GM12878 (cell line): ENCODE data around the gene SLC39A11. TPM values are rescaled to one million over a fixed set of nuclear protein-coding genes. Genes with fewer than 3 reads are reported as not detected.

Experiments used
- ATAC-seq: fragments of 200-7000 bp; cut with Tn5 transposase; 3 replicates; pipeline ENCODE4 v1.9.1; 2020; ENCODE audit warnings: mild to moderate bottlenecking, moderate library complexity
- BruUV-seq: library from RNA; stranded (reverse); fragments of 400-500 nt; replicated peaks from 2 replicates; lab custom pipeline; 2021; lab: Mats Ljungman, UMichigan
- CTCF ChIA-PET: fragments of 300-600 bp; sonication (Branson Sonifier 250); formaldehyde crosslinking; extraction: SDS; loops from one replicate; lab custom pipeline; 2021; ENCODE audit warnings: inconsistent platforms; lab: Yijun Ruan, JAX
- POLR2A ChIA-PET: fragments of 350-600 bp; formaldehyde crosslinking; extraction: SDS; loops from one replicate; lab custom pipeline; 2021; ENCODE audit warnings: inconsistent platforms; lab: Charles Lee
- RAD21 ChIA-PET: fragments of 300-600 bp; sonication (Branson Sonifier 250); formaldehyde crosslinking; loops from one replicate; lab custom pipeline; 2023; ENCODE audit warnings: antibody characterized with exemption; ENCODE audit not compliant: unreplicated experiment; lab: Charles Lee
- SMC1A ChIA-PET: fragments of 300-600 bp; sonication (Branson Sonifier 250); formaldehyde crosslinking; loops from one replicate; lab custom pipeline; 2023; ENCODE audit not compliant: unreplicated experiment, uncharacterized antibody; lab: Charles Lee
- DNase-seq: peaks from one replicate; pipeline ENCODE4 v3.0.0-alpha.2; 2011; ENCODE audit warnings: low read depth, low spot score
- FAIRE-seq: peaks from 3 replicates; lab custom pipeline; 2011; peaks lifted over from hg19 to GRCh38; lab: Jason Lieb, UNC
- H2AFZ ChIP-seq: 2 replicates; pipeline ENCODE4 v1.6.0; 2011; ENCODE audit warnings: low read depth, low read length, control low read depth; ENCODE audit not compliant: control insufficient read depth
- H3K27ac ChIP-seq: 2 replicates; pipeline ENCODE4 v1.5.1; 2011; ENCODE audit warnings: control low read depth; ENCODE audit not compliant: control insufficient read depth, insufficient read depth
- H3K27me3 ChIP-seq, 2 experiments: replicated peaks in 1 of 2; 2 replicates each; pipeline versions ENCODE4 v1.6.0 to v1.6.1; 2011; ENCODE audit warnings: low read length in 1 of 2; ENCODE audit not compliant: control insufficient read depth in 2 of 2, insufficient read depth in 2 of 2
- H3K36me3 ChIP-seq, 2 experiments: 2 replicates each; pipeline ENCODE4 v1.5.1; 2011; ENCODE audit warnings: low read length in 1 of 2; ENCODE audit not compliant: control insufficient read depth in 2 of 2, insufficient read depth in 2 of 2
- H3K4me1 ChIP-seq: 2 replicates; pipeline ENCODE4 v1.6.1; 2011; ENCODE audit warnings: mild to moderate bottlenecking, low read length, moderate library complexity, mixed read lengths; ENCODE audit not compliant: control insufficient read depth, insufficient read depth
- H3K4me2 ChIP-seq: 2 replicates; pipeline ENCODE4 v1.6.0; 2011; ENCODE audit warnings: control low read depth; ENCODE audit not compliant: control insufficient read depth, insufficient read depth
- H3K4me3 ChIP-seq: fragments of 200-600 bp; sonication (generic); 2 replicates; pipeline ENCODE4 v1.5.1; 2016
- H3K79me2 ChIP-seq: 2 replicates; pipeline ENCODE4 v1.6.0; 2011; ENCODE audit warnings: low read length; ENCODE audit not compliant: control insufficient read depth, insufficient read depth
- H3K9ac ChIP-seq: 2 replicates; pipeline ENCODE4 v1.8.0; 2011; ENCODE audit warnings: low read length, control low read depth, mixed read lengths; ENCODE audit not compliant: control insufficient read depth, insufficient read depth
- H3K9me3 ChIP-seq: replicated peaks from 3 replicates; pipeline ENCODE4 v1.5.1; 2011; ENCODE audit warnings: mild to moderate bottlenecking, low read length; ENCODE audit not compliant: control insufficient read depth, insufficient read depth
- H4K20me1 ChIP-seq: 2 replicates; pipeline ENCODE4 v1.6.0; 2011; ENCODE audit not compliant: control insufficient read depth, insufficient read depth
- BACH1 ChIP-seq: fragments of 450-650 bp; IDR thresholded peaks from 2 replicates; pipeline ENCODE4 v1.6.1; 2017; ENCODE audit warnings: mild to moderate bottlenecking, borderline replicate concordance
- CREM ChIP-seq: IDR thresholded peaks from 2 replicates; pipeline ENCODE4 v1.6.1; 2014; ENCODE audit warnings: antibody characterized with exemption, low read depth
- ESRRA ChIP-seq: IDR thresholded peaks from 2 replicates; pipeline ENCODE4 v1.6.1; 2012; ENCODE audit warnings: mild to moderate bottlenecking, low read length, improper control_type of control experiment
- GABPA ChIP-seq: IDR thresholded peaks from 2 replicates; pipeline ENCODE4 v1.6.1; 2014; ENCODE audit warnings: antibody characterized with exemption, low read depth, mild to moderate bottlenecking, inconsistent platforms
- MEF2B ChIP-seq: fragments of 450-650 bp; IDR thresholded peaks from 2 replicates; pipeline ENCODE4 v1.6.1; 2018; ENCODE audit warnings: mild to moderate bottlenecking, moderate library complexity; ENCODE audit not compliant: partially characterized antibody, poor library complexity, severe bottlenecking
- MYB ChIP-seq: fragments of 150-350 bp; IDR thresholded peaks from 2 replicates; pipeline ENCODE4 v1.6.1; 2014; ENCODE audit warnings: mild to moderate bottlenecking, low read depth, low read length, borderline replicate concordance
- MYC ChIP-seq: IDR thresholded peaks from 2 replicates; pipeline ENCODE4 v1.6.1; 2011; ENCODE audit warnings: mild to moderate bottlenecking, low read length, moderate library complexity, inconsistent platforms; ENCODE audit not compliant: insufficient read depth, insufficient replicate concordance, insufficient read length, severe bottlenecking
- NR2C1 ChIP-seq: fragments of 450-650 bp; IDR thresholded peaks from 2 replicates; pipeline ENCODE4 v1.6.1; 2017; ENCODE audit warnings: antibody characterized with exemption, mild to moderate bottlenecking, moderate library complexity
- PML ChIP-seq: IDR thresholded peaks from 2 replicates; pipeline ENCODE4 v1.6.1; 2012; ENCODE audit warnings: low read length, inconsistent platforms
- POLR2AphosphoS5 ChIP-seq: IDR thresholded peaks from 2 replicates; pipeline ENCODE4 v1.6.1; 2011; ENCODE audit warnings: mild to moderate bottlenecking, low read length, inconsistent platforms
- RELA ChIP-seq: fragments of 450-650 bp; IDR thresholded peaks from 2 replicates; pipeline ENCODE4 v1.8.0; 2014; ENCODE audit warnings: borderline replicate concordance; ENCODE audit not compliant: partially characterized antibody
- SMARCA5 ChIP-seq: fragments of 450-650 bp; IDR thresholded peaks from 2 replicates; pipeline ENCODE4 v1.6.1; 2017; ENCODE audit warnings: mild to moderate bottlenecking
- YBX1 ChIP-seq: fragments of 450-650 bp; IDR thresholded peaks from 2 replicates; pipeline ENCODE4 v1.6.1; 2016; ENCODE audit warnings: antibody characterized with exemption
- WGBS: methylation state at CpG from one replicate; pipeline ENCODE4 v1.1.6; 2016; ENCODE audit warnings: low lambda C conversion rate; ENCODE audit not compliant: insufficient replicate concordance, insufficient coverage; ENCODE audit errors: missing lambda C conversion rate; 5-methylcytosine and 5-hydroxymethylcytosine counted together
- in situ Hi-C: fragments of 300-500 bp; cut with MboI; formaldehyde crosslinking; loops from 9 replicates; pipeline ENCODE4 v1.14.3; 2018; ENCODE audit warnings: mixed read lengths
- intact Hi-C: fragments of 100-400 bp; cut with micrococcal nuclease; formaldehyde crosslinking; loops from one replicate; pipeline ENCODE4 v1.14.2; 2022; ENCODE audit not compliant: unreplicated experiment
- polyA plus RNA-seq, 11 experiments: library from polyadenylated mRNA; depleted of rRNA in 4 of 11; unstranded in 6 of 11; stranded (reverse) in 5 of 11; fragments of >200 nt; fragmentation: Nextera tagmentation in 4 of 11; fragmentation: Illumina TruSeq in 1 of 11; extraction: Ambion mirVana in 4 of 11; extraction: Trizol in 1 of 11; gene quantifications; 1 replicate in 1 of 11; 2 replicates in 10 of 11; pipeline versions ENCODE4 v1.2.1 to v1.2.3, GENCODE V29; 2011 to 2016; ENCODE audit warnings: inconsistent platforms in 2 of 11, missing spikeins in 2 of 11, low read depth in 1 of 11
- total RNA-seq, 4 experiments: library from RNA; depleted of rRNA in 3 of 4; stranded (reverse); fragments of >200 nt in 3 of 4; fragmentation: Illumina TruSeq in 1 of 4; extraction: Trizol in 1 of 4; gene quantifications; 2 replicates each; pipeline versions ENCODE4 v1.2.1 to v1.2.3, GENCODE V29; 2013 to 2021
- TF ChIP-seq, protein P1 (sequence below): fragments of 450-650 bp; IDR thresholded peaks from 2 replicates; pipeline ENCODE4 v1.6.1; 2017; ENCODE audit warnings: low read depth, mild to moderate bottlenecking, moderate library complexity
- TF ChIP-seq, protein P2 (sequence below): fragments of 450-650 bp; formaldehyde crosslinking; IDR thresholded peaks from 2 replicates; pipeline ENCODE4 v1.4.0; 2022; ENCODE audit warnings: mild to moderate bottlenecking, moderate library complexity

The SLC39A11 gene
- total and polyA plus RNA-seq, 10 of the 15 experiments (the other 5 are each of a cell fraction or from before 2014, with no cell fraction given) = 8.6 to 23.8 (median 14.0) TPM

DNA sequence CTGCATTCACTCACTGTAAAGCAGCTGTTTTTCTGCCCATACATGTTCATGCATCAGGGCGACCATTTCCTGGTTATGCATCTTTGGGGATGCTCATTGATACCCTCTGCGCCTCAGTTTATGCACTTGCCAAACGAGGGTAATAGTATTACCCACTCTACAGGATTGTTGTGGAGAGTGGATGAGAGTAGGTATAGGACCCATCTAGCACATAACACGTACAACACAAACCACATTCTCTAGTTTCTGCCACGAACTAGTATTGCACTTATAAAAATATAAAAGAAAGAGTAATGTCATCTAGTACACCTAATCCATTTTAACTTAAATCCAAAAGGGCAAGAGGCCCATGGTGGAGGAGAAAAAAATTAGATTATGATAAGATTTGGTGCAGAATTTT lies 231.7 kb downstream of the SLC39A11 start:
- 72% methylated on average over 5 of the region's 5 CpGs for WGBS
- ChIA-PET CTCF (no interaction called here), SMC1A (no interaction called here), POLR2A (no interaction called here), RAD21 (no interaction called here)
- Histone ChIP-seq H3K4me3 (no peak overlapping the region), H3K27ac (no peak overlapping the region), H3K9ac (no peak overlapping the region), H3K27me3 (no peaks in the 10 kb centered on the region), H3K9me3 (no peaks in the 10 kb centered on the region; the same call in 2 of the 3 replicates), H2AFZ (no peak overlapping the region), H4K20me1 (no peaks in the 10 kb centered on the region), H3K4me1 (peaks cover 6% of the 10 kb centered on the region), H3K36me3 (no peaks in the 10 kb centered on the region), H3K79me2 (no peaks in the 10 kb centered on the region)
- in situ Hi-C loops = no loop called here
- no TSS peak for BruUV-seq
- FAIRE-seq (no peak), DNase-seq (no peak)
- intact Hi-C loops = no loop called here
- TF ChIP-seq MYB (no peak), ESRRA (no peak), SMARCA5 (no peak), PML (no peak), MYC (no peak), MEF2B (no peak), GABPA (no peak), NR2C1 (no peak), CREM (no peak), RELA (no peak), POLR2AphosphoS5 (no peak), BACH1 (no peak), YBX1 (no peak)
- TF ChIP-seq, protein P1, sequence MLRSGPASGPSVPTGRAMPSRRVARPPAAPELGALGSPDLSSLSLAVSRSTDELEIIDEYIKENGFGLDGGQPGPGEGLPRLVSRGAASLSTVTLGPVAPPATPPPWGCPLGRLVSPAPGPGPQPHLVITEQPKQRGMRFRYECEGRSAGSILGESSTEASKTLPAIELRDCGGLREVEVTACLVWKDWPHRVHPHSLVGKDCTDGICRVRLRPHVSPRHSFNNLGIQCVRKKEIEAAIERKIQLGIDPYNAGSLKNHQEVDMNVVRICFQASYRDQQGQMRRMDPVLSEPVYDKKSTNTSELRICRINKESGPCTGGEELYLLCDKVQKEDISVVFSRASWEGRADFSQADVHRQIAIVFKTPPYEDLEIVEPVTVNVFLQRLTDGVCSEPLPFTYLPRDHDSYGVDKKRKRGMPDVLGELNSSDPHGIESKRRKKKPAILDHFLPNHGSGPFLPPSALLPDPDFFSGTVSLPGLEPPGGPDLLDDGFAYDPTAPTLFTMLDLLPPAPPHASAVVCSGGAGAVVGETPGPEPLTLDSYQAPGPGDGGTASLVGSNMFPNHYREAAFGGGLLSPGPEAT = no peak
- TF ChIP-seq, protein P2, sequence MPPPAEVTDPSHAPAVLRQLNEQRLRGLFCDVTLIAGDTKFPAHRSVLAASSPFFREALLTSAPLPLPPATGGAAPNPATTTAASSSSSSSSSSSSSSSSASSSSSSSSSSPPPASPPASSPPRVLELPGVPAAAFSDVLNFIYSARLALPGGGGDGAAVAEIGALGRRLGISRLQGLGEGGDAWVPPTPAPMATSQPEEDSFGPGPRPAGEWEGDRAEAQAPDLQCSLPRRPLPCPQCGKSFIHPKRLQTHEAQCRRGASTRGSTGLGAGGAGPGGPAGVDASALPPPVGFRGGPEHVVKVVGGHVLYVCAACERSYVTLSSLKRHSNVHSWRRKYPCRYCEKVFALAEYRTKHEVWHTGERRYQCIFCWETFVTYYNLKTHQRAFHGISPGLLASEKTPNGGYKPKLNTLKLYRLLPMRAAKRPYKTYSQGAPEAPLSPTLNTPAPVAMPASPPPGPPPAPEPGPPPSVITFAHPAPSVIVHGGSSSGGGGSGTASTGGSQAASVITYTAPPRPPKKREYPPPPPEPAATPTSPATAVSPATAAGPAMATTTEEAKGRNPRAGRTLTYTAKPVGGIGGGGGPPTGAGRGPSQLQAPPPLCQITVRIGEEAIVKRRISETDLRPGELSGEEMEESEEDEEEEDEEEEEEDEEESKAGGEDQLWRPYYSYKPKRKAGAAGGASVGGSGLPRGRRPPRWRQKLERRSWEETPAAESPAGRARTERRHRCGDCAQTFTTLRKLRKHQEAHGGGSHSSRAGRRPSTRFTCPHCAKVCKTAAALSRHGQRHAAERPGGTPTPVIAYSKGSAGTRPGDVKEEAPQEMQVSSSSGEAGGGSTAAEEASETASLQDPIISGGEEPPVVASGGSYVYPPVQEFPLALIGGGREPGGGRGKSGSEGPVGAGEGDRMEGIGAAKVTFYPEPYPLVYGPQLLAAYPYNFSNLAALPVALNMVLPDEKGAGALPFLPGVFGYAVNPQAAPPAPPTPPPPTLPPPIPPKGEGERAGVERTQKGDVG (CRISPR knock-in tag) = no peak
- TF ChIP-seq, all 136 proteins: peak for 0
- no peak overlapping the region for H3K4me2 ChIP-seq
- no peak for ATAC-seq
